GM21825 (cell line): ENCODE data around the gene SETD3.

Experiments used
- ATAC-seq: cut with Tn5 transposase; IDR thresholded peaks from one replicate; pipeline ENCODE4 v1.9.1; 2021; ENCODE audit warnings: mild to moderate bottlenecking, moderate library complexity; ENCODE audit not compliant: unreplicated experiment

Gene SETD3

GRCh38 chr14:99461411-99462085 lies 19.1 kb downstream of the SETD3 start:
- ATAC-seq: no peak

DNA sequence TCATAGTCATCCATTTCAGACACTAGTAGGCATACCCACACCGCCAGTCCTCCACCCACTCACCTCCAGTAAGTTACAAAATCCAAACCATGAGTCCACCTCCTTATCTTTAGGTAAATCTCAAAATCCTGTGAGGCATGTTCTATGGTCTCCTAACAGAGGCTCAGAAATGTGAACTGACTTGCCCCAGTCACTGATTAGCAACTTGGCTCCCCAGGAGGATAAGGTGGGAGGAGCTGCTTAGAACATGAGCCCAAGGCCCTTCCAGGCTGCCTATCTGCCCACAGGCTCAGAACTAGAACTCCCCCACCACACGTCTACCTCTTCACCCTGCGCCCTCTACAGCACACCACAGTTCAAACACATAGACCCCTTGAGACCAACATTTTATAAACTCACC lies 19.9 kb downstream of the SETD3 start:
- no peak for ATAC-seq

- ATAC-seq: no peak
These were observed 21.1 kb downstream of the SETD3 start for GRCh38 chr14:99459481-99460100.

GRCh38 chr14:99454246-99454645 lies 26.4 kb downstream of the SETD3 start:
- ATAC-seq: no peak

- no peak for ATAC-seq
These were observed 27.7 kb downstream of the SETD3 start for GRCh38 chr14:99452968-99453367.

DNA sequence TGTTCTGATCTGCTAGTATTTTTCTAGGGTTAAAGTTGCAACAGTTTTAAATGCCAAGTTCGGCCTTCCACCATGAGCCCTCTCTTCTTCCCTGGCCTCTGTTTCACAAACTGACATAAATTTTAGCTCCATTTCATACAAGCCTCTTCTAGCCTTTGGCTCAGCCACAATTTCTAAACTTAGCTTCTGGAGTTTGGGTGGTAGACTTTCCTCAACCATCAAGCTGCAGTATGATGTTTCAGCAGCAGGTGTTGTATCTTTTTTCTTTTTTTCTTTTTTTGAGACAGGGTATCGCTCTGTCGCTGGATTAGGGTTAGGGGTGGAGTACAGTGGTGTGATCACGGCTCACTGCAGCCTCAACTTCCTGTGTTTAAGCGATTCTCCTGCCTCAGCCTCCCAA lies 29.4 kb downstream of the SETD3 start:
- ATAC-seq: no peak

DNA sequence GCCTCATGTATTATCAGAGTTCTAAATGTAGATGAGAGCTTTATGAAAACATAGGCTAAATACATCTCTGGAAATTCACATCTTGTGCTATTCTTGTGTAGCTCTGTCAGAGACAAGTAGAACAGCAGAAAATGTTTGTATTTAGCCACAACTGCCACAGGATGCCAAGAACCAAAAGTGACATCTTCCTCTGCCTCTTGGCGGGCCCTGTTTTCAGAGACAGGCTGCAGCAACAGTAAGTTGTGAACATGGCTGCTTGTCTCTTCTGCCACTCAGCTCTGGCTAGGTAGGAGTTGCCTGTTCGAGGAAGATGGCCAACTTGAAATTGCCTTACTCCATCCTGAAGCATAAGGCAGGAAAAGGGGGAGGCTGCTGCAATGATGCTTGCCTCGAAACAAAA lies 30.4 kb downstream of the SETD3 start:
- no peak for ATAC-seq

DNA sequence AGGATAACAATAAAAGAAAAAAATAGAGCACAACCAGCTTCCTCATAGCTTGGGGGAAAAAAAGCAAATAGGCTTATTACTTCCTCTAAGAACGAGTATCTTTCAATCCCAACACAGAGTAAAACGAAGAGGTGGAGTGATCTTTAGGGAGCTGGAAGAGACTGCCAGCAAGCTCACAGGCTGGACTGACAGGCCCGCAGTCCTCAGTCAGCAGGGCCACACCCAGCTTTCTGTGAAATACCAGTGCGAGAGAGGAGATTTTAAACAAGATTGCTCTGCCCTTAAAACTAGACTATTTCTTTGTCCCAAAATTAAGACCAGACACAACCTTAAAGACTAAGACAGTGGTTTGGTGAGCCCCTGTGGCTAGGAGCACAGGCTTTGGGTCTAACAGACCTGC lies 32.9 kb downstream of the SETD3 start:
- ATAC-seq: no peak

- ATAC-seq: no peak
These were observed 34.7 kb downstream of the SETD3 start for GRCh38 chr14:99445931-99446330.

GRCh38 chr14:99441918-99442317 lies 38.7 kb downstream of the SETD3 start:
- ATAC-seq: no peak

GRCh38 chr14:99441157-99441870 lies 39.3 kb downstream of the SETD3 start:
- no peak for ATAC-seq

- ATAC-seq: no peak
These were observed 40.4 kb downstream of the SETD3 start for GRCh38 chr14:99440278-99440677.

DNA sequence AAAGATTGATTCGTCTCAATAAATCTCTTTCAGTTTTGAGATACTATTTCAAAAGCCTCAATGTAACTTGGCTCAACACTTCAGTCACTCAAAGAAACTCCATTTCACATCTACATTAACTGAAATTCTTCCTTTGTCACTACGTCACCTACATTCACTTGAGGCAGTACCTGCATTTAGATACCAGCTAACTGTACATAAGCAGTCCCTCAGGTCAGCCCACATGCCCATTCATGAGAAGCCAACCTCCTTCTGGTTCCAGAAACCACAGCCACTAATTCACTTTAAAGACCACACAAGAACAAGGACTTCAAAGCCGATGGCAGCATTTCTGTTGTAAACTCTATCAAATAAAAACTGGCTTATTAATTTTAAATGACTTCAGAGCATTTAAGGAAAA lies 43.0 kb downstream of the SETD3 start:
- no peak for ATAC-seq

DNA sequence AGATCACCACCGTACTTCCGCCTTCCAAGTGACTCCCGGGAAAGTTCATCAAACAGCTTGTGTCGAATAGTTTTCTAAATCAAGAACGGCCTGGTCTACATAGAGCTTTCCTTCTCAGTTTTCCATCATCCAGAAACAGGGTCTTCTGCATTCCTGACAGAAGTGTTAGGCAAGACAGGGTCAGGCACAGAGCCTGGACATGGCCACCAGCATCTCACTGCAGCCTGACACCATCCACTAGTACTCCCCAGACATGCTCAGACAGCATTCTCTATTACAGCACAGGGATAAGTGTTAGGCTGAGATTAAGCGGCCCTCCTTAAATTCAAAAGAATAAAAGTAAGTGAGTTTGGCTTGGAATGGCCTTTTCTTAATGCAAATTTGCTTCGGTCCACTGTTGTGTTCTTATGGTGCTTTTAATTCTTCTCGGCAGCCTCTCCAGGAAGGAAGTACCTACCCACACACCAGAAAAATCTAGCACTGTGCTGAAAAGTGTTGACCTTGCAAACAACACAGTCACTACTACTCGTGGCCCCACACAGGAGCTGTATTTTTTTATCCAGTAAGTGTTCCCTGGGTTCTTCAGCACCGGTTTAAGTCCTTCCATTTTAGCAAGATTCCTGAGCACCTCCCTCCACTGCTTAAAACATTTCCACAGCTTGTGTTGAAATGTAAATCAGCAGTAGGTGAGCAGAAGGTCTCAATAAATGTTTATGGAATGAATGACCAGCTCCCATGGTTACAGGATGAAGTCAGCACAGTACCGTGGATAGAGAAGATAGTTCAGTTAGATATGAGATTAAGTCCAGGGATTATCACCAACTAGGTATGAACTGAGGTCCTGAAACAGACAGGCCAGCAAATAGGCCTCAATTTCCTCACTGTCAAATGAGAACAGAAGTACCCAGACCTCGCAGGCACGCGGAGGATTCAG lies 44.1 kb downstream of the SETD3 start:
- ATAC-seq: no peak

GRCh38 chr14:99435327-99435726 lies 45.3 kb downstream of the SETD3 start:
- no peak for ATAC-seq

DNA sequence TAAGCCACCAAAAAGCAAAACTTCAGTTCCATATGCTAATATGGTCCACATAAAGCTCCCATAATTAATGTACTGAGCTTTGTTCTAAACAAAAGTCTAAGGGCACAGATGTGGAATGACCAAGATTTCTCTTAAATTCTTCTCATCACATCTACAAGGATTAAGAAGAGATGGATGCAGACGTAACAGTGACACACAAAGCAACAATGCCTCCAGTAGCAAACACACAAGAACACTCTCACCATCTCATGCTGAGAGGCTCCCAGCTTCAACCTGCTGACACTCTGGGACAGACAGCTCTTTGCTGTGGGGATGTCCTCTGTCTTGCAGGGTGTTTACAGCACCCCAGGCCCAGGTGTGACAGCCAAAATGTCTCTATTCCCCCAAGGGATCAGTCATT lies 48.2 kb downstream of the SETD3 start:
- ATAC-seq: no peak

GRCh38 chr14:99431986-99432385 lies 48.7 kb downstream of the SETD3 start:
- ATAC-seq: no peak

GRCh38 chr14:99430491-99430890 lies 50.2 kb downstream of the SETD3 start:
- no peak for ATAC-seq

DNA sequence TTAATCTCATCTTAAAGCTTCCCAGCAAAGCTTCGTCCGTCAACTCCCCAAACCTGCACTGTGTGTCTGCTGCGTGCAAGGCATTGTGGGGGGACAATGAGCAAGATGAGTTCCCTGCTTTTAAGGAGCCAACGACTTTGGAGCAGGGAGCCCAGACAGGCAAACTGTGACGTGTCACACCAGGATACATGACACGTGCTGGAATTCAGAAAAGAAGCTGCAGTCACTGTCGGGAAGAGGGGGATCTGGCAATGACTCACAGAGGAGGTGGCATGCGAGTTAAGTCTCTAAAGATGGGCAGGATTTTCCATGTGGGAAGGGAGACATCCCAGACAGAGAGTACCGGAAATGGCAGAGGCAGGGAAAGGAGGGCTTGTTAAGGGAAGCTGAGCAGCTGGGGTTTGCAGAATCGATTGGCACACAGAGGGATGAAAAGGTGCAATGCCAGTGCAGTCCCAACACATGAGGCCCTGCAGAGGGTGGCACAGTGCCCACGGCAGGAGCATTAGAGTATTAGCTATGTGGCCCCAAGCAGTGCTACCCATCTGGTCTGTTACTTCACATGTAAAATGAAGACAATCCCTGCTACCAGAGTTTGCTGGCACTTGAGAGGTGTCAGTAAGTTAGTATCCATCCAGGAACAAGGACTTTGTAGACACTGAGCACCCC lies 52.9 kb downstream of the SETD3 start:
- no peak for ATAC-seq

GRCh38 chr14:99426813-99427346 lies 53.8 kb downstream of the SETD3 start:
- ATAC-seq: no peak
